HG03432 (cell line): ENCODE data around the gene CUTA.
"Not testable (repeated sequence)": the region's sequence is repeated elsewhere in the genome, so short reads cannot be mapped to it uniquely, and the experiment has no call there.

ENCODE experiments used
- ATAC-seq: cut with Tn5 transposase; IDR thresholded peaks from one replicate; pipeline ENCODE4 v1.9.1; 2021; ENCODE audit warnings: mild to moderate bottlenecking, moderate library complexity; ENCODE audit not compliant: unreplicated experiment

CUTA gene

GRCh38 chr6:33407132-33407718, 10.7 kb downstream of the CUTA start:
- ATAC-seq = no peak

GRCh38 chr6:33406126-33406525, 11.8 kb downstream of the CUTA start:
- no peak for ATAC-seq

- no peak for ATAC-seq
These were observed 12.4 kb downstream of the CUTA start for GRCh38 chr6:33405386-33405940.

GRCh38 chr6:33404884-33405283, 13.0 kb downstream of the CUTA start:
- ATAC-seq = no peak

- ATAC-seq = not testable (repeated sequence)
These were observed 18.0 kb downstream of the CUTA start for GRCh38 chr6:33399881-33400280.

GRCh38 chr6:33398601-33399000, 19.3 kb downstream of the CUTA start:
- ATAC-seq = not testable (repeated sequence)

- no peak for ATAC-seq
These were observed 20.4 kb downstream of the CUTA start for GRCh38 chr6:33397541-33397940.

- ATAC-seq = no peak
These were observed 24.9 kb downstream of the CUTA start for GRCh38 chr6:33392979-33393378.

GRCh38 chr6:33392595-33392948, 25.3 kb downstream of the CUTA start:
- no peak for ATAC-seq

GRCh38 chr6:33391922-33392594, 25.8 kb downstream of the CUTA start:
- ATAC-seq = peak; percentile 18

GRCh38 chr6:33391278-33391921, 26.5 kb downstream of the CUTA start, which contains the start of gene KIFC1:
Gene KIFC1 (plus strand): TSS chr6:33391823. CDS start chr6:33391986, 163 bp downstream.
- ATAC-seq = peak; percentile 89

- no peak for ATAC-seq
These were observed 27.1 kb downstream of the CUTA start for GRCh38 chr6:33390767-33391277.

GRCh38 chr6:33390173-33390572, 27.7 kb downstream of the CUTA start:
- no peak for ATAC-seq

GRCh38 chr6:33384581-33385020, 33.3 kb downstream of the CUTA start:
- ATAC-seq = no peak

GRCh38 chr6:33383427-33384185, 34.3 kb downstream of the CUTA start:
- no peak for ATAC-seq

GRCh38 chr6:33380272-33380981, 37.5 kb downstream of the CUTA start:
- no peak for ATAC-seq

- ATAC-seq = not testable (repeated sequence)
These were observed 38.7 kb downstream of the CUTA start for GRCh38 chr6:33379184-33379583.

- ATAC-seq = no peak
These were observed 40.7 kb downstream of the CUTA start for GRCh38 chr6:33377171-33377570.

- ATAC-seq = no peak
These were observed 42.7 kb downstream of the CUTA start for GRCh38 chr6:33375143-33375671.
